Vagina (tissue), 2 donors: ENCODE measurements around the gene SLC9A9.

Experiments
- CTCF ChIP-seq, 3 experiments: fragments of 450-650 bp in 2 of 3; fragments of 200-600 bp in 1 of 3; sonication (generic) in 1 of 3; IDR thresholded peaks; one replicate each; pipeline ENCODE4 v1.5.1; 2017 to 2019; ENCODE audit warnings: antibody characterized with exemption in 3 of 3, mild to moderate bottlenecking in 2 of 3, moderate library complexity in 2 of 3
- POLR2A ChIP-seq, 2 donors: fragments of 450-650 bp; IDR thresholded peaks; one replicate each; pipeline ENCODE4 v1.6.1; 2017; ENCODE audit warnings: antibody characterized with exemption in 2 of 2, mild to moderate bottlenecking in 2 of 2, moderate library complexity in 2 of 2
- POLR2AphosphoS5 ChIP-seq, 2 donors: sonication (generic); formaldehyde crosslinking; IDR thresholded peaks; one replicate each; pipeline ENCODE4 v1.9.0; 2017; ENCODE audit warnings: antibody characterized with exemption in 2 of 2, mild to moderate bottlenecking in 2 of 2, low read depth in 1 of 2; ENCODE audit not compliant: insufficient read depth in 1 of 2

- TF ChIP-seq CTCF (IDR thresholded peaks at IDR 0.05) (no peak), POLR2A (IDR thresholded peaks at IDR 0.05) (no peak), POLR2AphosphoS5 (IDR thresholded peaks at IDR 0.05; ENCODE audit: insufficient read depth in 1 of 2, low read depth in 1 of 2) (no peak)
Observed at GRCh38 chr3:143650120-143650519, 198.1 kb downstream of the SLC9A9 start.
